OCI-M2 (cell line): ENCODE measurements around the gene MALSU1.

Experiments
- DNase-seq: peaks from one replicate; lab custom pipeline; 2025; ENCODE audit not compliant: unreplicated experiment; lab: John Stamatoyannopoulos, UW

MALSU1 gene

DNA sequence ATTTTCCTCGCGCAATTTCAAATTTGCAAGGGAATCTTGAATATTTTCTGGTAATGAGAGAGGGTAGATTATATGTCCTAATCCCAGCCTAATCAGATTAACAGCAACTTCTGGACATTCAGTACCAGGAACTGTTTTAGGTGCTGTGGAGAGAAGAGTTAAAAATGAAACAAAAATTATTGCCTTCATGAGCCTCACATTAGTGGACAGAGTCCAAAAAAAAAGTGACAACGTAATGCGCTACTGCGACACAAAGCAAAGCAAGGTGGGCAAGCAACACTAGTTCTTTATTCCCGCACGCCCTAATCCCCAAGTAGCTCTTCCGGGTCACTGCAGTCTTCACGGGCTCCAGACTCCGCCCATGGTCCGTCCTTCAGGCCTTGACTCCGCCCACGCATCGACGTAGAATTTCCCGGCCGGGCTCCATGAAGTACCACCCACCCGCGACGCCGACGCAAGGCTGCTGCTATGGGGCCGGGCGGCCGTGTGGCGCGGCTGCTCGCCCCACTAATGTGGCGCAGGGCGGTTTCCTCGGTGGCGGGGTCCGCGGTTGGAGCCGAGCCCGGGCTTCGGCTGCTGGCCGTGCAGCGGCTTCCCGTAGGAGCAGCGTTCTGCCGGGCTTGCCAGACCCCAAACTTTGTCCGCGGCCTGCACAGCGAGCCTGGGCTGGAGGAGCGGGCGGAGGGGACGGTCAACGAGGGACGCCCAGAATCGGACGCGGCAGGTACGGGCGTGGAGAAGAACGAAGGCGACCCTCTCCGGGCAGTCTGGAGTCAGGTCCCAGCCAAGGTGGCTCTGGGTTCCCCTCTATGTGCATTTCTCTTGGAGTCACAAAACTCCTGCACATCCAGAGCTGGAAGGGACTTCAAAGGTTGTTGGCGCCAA lies at the start of gene MALSU1:
Gene MALSU1, plus strand, starts transcription at position 455 of the 885 bp plus-strand sequence. Its CDS starts 14 bp downstream, at position 469.
- DNase-seq: peak; percentile 49

DNA sequence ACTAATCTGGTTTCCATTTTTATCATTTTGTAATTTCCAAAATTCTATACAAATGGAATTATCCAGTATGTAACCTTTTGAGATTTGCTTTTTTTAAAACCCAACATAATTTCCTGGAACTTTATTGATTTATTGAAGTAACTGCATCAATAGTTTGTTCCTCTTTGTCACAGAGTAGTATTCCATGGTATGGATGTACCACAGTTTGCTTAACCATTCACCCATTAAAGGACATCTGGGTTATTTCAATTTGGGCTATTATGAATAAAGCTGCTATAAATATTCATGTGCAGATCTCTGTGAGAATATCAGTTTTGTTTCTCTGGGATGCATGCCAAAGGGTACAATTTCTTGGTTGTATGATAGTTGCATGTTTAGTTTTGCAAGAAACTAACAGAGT lies 49.7 kb upstream of the MALSU1 start:
- DNase-seq: no peak

DNA sequence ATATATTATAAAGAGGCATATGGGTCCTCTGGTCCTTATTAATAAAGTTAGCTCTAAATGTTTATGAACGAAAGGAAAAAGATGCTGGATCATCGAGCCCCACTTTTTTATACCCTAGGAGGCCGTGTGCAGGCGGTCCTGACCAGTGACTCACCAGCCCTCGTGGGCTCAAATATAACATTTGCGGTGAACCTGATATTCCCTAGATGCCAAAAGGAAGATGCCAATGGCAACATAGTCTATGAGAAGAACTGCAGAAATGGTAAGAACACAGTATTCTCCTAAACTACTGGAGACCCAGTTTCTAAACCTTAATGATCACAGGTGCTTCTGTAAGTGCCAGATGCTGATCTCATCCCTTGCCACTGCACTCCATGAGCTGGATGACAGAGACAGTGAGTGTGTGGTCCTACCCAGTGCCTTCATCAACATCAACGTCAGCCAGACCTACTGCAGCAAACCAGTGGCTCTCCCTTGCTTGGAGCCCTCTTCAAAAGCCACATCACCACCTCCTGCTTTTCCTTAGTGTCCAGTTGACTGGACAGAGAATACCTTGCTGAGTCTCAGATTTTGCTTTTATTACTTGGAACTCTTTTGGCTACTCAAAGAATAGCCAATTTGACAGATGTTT lies 45.0 kb upstream of the MALSU1 start:
- no peak for DNase-seq

DNA sequence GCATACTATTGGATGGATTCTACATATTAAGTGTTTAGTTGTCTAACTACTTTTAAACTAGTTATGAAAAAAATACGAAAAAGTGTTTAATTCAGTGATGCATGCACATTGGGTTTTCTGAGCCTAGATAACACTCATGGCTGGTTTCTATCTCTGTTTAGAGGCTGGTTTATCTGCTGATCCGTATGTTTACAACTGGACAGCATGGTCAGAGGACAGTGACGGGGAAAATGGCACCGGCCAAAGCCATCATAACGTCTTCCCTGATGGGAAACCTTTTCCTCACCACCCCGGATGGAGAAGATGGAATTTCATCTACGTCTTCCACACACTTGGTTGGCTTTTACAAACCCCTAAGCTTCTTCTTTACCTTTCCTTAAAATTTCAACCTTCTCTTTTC lies 42.4 kb upstream of the MALSU1 start:
- DNase-seq: no peak

DNA sequence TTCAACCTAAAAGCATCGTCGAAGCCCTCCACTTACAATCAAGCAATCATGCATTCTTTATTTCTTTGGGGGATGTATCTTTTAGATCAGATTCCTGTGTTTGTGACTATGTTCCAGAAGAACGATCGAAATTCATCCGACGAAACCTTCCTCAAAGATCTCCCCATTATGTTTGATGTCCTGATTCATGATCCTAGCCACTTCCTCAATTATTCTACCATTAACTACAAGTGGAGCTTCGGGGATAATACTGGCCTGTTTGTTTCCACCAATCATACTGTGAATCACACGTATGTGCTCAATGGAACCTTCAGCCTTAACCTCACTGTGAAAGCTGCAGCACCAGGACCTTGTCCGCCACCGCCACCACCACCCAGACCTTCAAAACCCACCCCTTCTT lies 38.8 kb upstream of the MALSU1 start:
- DNase-seq: no peak

DNA sequence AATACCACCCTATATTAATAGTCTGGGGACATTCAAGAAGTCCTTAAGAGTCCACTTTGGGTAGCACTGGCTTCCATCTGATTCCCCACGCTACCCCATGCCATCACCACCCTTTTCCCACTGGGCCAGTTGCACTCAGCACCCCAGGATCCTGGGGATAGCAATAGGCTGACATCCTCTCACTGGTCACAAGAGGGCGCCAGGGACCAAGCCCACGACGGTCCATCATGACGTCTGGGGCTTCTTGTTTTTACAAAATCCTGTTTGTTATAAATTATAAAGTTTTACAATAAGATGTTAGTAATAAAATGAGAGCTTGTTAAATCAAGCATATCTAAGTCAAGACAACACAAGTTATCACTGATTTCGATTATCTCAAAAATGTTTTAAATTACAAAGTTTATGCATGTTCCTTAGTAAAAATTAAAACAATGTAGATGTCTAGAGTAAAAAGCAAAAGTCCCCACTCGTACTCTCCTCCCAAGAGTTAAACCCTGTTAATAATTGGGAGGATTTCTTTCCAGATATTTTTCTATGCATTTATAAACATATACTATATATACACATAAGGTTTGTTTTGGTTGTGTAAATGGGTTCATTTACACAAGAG lies 37.2 kb upstream of the MALSU1 start:
- DNase-seq: peak; percentile 15

DNA sequence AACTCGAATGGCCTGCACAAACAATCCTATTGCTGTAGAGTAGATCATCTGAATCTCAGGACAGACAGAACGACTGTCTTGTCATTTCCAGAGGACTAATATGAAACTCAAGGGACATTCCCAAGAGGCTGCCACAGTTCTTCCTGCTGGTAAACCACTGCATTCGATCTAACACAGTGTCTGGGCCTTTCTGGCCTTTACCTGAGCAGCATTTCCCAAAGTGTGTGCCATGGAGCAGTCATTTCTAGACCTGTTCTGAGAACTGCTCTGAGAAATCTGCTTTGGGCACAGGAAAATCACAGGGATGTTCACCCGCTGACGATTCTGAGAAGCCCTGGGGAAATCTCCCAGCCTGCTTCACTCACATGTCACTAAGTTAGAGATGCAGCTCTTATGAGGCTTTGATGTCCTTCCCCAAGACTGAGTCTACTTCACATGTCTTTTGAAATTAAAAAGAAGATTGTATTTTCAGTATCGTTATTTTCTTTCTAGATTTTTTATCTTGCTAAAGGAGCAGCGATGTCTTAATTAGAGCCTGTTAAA lies 34.2 kb upstream of the MALSU1 start:
- DNase-seq: no peak

DNA sequence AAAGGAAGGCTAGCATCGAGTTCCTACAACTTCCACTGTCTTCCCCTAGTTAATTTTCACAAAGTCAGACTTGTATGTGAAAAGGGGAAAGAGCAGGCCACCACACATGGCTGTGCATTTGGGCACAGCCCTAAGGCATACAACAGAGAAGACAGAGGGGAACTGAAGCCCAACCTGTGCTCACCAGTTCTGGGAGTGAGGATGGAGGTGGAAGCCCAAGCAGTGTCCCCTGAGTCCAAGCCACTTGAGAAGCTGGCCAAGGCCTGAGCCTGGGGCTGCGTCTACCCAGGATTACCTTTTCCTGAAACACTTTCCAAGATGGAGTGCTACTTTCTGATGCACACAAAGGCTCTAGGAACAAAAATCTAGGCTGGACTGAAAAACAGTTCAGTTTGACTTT lies 32.2 kb upstream of the MALSU1 start:
- no peak for DNase-seq

DNA sequence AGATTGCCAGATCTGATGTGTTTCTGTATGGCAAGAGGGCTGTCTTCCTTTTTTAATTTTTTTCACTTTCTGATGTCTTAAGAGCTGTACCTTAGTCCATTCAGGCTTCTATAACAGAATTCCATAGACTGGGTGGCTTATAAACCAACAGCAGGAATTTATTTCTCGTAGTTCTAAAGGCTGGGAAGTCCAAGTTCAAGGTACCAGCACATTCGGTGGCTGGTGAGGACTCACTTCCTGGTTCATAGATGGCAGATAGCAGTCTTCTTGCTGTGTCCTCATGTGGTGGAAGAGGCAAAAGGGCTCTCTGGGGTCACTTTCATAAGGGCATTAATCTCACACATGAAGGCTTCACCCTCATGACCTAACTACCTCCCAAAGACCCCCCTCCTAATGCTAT lies 31.8 kb upstream of the MALSU1 start:
- DNase-seq: no peak

DNA sequence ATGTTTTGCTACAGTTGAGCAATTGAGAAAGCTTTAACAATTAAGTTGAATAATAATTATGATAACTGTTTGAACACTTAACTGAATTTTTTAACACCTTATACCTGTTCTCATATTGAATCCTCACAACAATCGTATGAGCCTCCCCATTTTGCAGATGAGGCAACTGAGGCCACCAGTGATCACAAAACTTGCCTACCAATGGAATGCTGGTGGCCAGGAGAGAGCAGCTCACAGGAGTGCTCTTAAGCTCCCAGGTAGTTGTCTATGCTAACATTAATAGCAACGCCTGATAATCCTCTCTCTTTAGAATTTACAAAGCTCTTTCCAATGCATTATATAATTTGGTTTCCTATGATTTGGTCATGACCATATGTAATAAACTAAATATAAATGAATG lies 31.0 kb upstream of the MALSU1 start:
- DNase-seq: no peak

DNA sequence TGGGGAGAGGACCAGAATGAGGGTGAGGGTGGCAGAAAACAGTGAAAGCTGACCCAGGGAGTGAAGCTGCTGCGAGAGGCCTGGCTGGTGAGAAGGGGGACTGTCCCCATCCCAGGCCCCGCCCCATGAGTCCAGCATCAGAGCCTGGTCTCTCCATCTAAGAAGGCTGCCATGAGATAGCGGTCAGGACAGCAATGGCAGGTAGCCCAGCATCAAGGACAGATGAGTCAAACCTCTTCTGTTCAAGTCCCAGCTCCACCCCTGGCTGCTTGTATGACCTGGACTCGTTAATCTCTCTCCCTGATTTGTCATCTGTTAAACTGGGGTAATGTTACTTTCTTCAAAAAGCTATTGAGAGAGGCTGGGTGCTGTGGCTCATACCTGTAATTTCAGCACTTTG lies 30.4 kb upstream of the MALSU1 start:
- DNase-seq: no peak

DNA sequence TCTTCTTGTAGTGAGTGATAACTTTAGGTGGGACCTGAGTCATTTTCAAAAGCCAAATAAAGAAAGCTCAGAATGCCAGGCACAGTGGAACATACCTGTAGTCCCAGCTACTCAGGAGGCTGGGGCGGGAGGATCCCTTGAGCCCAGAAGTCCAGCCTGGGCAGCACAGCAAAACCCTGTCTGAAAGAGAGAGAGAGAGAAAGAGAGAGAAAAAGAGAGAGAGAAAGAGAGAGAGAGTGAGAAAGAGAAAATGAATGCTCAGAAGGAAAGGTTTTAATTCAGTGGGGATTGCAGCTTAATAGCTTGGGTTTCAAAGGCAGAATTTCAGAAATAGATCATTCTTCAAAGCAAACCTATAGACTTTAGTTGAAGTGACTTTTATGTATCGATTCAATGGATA lies 26.9 kb upstream of the MALSU1 start:
- DNase-seq: no peak

DNA sequence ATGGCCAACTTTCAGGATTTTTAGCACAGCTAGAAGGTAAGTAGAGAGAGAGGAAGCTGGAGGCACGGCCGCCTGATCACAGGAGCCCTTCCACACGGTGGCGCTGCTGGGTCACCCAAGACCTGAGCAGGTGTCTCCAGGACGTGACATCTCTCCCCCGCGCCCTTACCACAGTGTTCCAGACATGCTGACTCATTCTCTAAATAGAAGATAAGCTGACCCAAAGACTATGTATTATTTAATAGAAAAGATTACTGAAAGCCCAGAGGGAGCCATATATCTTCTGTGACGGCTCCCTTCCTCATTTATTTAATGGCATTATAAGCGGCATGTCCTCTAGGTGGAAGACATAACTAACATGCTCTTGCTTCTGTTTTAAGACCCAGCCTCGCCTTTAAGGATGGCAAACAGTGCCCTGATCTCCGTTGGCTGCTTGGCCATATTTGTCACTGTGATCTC lies 26.0 kb upstream of the MALSU1 start:
- peak; percentile 43 for DNase-seq

DNA sequence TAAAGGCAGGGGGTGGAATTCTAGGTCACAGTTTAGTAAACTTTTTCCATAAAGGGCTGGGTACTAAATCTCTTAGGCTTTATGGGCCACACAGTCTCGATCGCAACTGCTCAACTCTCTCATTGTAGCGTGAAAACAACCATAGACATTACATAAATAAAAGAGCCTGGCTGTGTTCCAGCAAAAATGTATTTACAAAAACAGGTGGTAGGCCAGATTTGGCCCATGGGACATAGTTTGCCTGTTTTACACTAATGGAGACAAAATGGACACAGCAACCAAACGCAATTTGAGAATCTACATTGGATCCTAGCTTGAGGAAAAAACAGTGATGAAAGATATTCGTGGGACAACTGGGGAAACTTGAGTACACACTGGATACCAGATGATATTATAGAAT lies 23.2 kb upstream of the MALSU1 start:
- no peak for DNase-seq

DNA sequence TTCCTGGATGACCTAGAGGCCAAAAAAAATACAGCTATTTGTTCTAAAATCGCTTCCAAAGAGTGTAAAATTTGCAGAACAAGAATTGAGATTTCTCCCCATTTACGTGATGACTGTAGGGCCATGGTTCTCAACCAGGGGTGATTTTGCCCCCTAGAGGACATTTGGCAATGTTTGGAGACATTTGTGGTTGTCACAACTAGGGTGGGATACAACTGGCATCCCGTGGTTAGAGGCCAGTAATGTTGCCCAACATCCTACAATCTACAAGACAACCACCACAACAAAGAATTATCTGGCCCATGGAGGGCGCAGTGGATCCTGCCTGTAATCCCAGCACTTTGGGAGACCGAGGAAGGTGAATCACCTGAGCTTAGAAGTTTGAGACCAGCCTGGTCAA lies 22.8 kb upstream of the MALSU1 start:
- DNase-seq: no peak

DNA sequence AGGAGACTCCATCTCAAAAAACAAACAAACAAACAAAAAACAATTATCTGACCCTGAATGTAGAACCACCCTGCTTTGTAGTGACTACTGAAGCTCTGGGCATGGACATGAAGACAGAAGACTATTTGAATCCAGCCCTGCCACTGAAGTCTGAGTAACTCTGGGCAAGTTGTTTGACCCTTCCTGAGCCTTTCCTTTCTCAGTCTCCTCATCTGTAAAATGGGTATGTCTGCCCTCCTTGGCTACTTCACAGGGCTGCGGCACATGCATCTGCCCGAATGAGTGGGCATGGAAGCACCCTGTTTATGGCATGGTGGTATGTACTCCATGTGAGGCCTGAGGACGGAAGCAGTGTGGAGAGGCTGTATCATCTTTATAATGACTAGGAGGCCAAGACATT lies 22.2 kb upstream of the MALSU1 start:
- DNase-seq: no peak

DNA sequence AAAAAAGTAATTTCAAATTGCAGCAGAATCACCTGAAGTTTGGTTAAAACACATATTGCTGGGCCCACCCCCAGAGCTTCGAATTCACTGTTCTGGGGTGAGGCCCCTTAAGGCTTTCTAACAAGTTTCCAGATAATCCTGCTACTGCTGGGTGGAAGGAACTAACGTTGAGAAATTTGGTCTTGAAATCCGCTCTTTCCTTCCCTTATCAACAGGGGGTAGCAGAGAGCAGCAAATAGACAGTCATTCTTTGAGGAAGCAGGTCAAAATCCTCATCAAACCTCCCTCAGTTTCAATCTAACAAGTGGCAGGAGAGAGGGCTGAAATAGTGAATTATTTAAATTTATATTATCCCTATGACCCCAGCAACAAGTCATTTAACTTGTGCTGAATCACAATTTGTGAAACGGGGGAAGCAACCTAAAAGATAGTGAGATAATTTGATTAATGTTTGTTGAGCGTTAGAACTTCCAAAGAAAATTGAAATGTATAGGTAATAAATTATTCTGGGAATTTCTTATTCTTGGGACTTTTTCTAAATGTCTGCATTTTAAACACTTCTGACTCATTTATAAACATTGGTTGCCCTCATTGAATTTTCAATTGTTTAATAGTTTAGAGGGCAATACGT lies 21.7 kb upstream of the MALSU1 start:
- no peak for DNase-seq

DNA sequence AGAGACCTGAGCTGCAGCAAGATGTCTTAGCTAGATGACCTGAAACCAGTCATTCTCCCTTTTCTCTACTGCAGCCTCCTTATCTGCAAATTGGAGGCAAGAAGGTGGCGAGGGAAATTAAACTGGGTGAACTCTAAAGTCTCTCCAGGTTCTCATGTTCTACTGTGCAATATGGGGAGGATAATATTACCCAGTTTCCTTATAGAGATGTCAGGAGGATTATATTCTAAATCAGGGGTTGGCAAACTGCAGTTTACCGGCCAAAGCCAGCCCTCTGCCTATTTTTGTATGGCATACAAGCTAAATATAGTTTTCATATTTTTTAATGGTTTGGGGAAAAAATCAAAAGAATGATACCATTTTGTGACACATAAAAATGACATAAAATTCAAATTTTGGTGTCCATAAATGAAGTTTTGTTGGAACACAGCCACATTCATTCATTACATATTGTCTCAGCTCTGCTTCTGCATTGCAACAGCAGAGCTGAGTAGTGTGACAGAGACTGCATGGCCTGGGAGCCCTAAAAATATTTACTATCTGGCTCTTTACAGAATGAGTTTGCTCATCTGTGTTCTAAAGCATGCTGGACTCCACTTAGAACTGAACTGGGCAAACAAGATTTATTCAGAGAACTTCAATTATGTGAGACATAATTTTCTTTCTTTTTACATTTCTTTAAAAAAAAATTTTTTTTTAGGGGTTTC lies 19.2 kb upstream of the MALSU1 start:
- DNase-seq: no peak

DNA sequence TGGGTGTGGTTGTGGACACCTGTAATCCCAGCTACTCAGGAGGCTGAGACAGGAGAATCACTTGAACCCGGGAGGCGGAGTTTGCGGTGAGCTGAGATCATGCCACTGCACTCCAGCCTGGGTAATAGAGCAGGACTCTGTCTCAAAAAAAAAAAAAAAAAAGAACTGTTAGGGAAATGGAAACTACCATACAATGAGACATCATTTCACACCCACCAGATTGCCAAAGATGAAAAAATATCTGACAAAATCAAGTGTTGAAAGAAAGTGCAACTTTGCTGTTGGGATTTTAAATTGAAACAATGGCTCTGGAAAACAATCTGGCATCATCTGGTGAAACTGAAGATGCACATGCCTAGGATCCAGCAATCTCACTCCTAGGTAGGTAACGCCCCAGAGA lies 16.1 kb upstream of the MALSU1 start:
- no peak for DNase-seq

DNA sequence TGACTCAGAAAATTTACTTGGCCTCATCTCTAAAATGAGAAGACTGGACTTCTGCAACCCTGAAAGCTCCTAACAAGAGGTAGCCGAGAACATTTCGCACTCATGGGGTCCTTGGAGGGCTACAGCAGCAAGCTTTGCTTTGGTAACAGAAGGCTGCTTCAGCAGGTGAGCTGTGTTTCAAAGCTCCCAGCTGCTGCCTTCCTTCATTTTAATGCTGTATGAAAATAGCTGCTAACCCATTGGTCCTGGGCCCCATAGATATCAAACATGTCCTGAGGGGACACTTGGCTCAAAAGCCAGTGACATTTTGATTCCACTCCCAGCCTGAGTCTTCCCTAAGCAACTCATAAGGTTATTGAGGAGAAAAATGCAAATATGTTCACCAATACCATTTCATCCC lies 14.3 kb upstream of the MALSU1 start:
- DNase-seq: no peak
